Middle frontal gyrus (tissue), 1 donor: Measurements from ENCODE around the gene SPAG5.
"Not testable (repeated sequence)": the region's sequence is repeated elsewhere in the genome, so short reads cannot be mapped to it uniquely, and the experiment has no call there.

Experiments
- DNase-seq: peaks from one replicate; pipeline ENCODE4 v3.0.0-alpha.2; 2015; ENCODE audit warnings: low spot score; ENCODE audit errors: extremely low spot score

Gene SPAG5

GRCh38 chr17:28610376-28610775, 11.6 kb upstream of the SPAG5 start:
- DNase-seq: no peak

- not testable (repeated sequence) for DNase-seq
Measured at GRCh38 chr17:28604031-28604430, 5.2 kb upstream of the SPAG5 start.

GRCh38 chr17:28599311-28600184, 723 bp upstream of the SPAG5 start:
- peak; percentile 48 for DNase-seq

- no peak for DNase-seq
Measured at GRCh38 chr17:28598389-28598788, 436 bp downstream of the SPAG5 start.

- no peak for DNase-seq
Measured at GRCh38 chr17:28597606-28598383, 1.0 kb downstream of the SPAG5 start.

GRCh38 chr17:28592260-28592659, 6.6 kb downstream of the SPAG5 start:
- DNase-seq: no peak

GRCh38 chr17:28585851-28586250, 13.0 kb downstream of the SPAG5 start:
- DNase-seq: no peak

GRCh38 chr17:28584434-28584833, 14.4 kb downstream of the SPAG5 start:
- no peak for DNase-seq

GRCh38 chr17:28582513-28582912, 16.3 kb downstream of the SPAG5 start:
- no peak for DNase-seq

- no peak for DNase-seq
Measured at GRCh38 chr17:28580959-28581358, 17.9 kb downstream of the SPAG5 start.

- DNase-seq: no peak
Measured at GRCh38 chr17:28579526-28579925, 19.3 kb downstream of the SPAG5 start.

- DNase-seq: no peak
Measured at GRCh38 chr17:28578246-28579195, 20.3 kb downstream of the SPAG5 start.

- DNase-seq: no peak
Measured at GRCh38 chr17:28577466-28577824, 21.4 kb downstream of the SPAG5 start.

- peak; percentile 96 for DNase-seq
Measured at GRCh38 chr17:28576758-28577465, 21.9 kb downstream of the SPAG5 start, which contains the start of gene ALDOC. TSS of gene ALDOC (minus strand) at chr17:28576895. CDS start at chr17:28575532, 1,363 bp downstream.

- DNase-seq: not testable (repeated sequence)
Measured at GRCh38 chr17:28576016-28576415, 22.8 kb downstream of the SPAG5 start.

GRCh38 chr17:28575126-28575795, 23.6 kb downstream of the SPAG5 start:
- no peak for DNase-seq

GRCh38 chr17:28574526-28574925, 24.3 kb downstream of the SPAG5 start:
- DNase-seq: no peak

GRCh38 chr17:28573966-28574480, 24.8 kb downstream of the SPAG5 start:
- no peak for DNase-seq

- no peak for DNase-seq
Measured at GRCh38 chr17:28573521-28573920, 25.3 kb downstream of the SPAG5 start.

- DNase-seq: no peak
Measured at GRCh38 chr17:28573040-28573380, 25.8 kb downstream of the SPAG5 start.
